Measurements from ENCODE around the gene MAPK7.

DNA sequence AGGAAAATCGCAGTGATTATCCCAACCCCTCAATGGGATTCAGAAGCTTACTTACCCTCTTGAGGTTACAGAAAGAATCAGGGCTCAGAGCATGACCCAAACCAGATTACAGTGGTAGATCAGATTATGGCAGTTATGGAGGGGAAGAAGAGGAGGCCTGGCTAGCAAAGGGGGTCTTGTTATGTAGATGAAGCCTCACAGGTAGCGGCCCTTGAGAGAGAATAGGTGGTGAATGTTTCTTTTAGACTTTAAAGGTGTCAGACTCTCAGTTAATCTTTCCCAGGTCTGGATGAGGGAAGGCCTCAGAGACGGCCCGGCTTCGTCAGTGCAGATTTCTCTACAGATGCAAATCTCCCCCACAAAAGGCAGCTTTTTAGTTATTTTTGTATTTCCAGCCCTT, 48.3 kb downstream of the MAPK7 start:
- TF ChIP-seq, protein P1, sequence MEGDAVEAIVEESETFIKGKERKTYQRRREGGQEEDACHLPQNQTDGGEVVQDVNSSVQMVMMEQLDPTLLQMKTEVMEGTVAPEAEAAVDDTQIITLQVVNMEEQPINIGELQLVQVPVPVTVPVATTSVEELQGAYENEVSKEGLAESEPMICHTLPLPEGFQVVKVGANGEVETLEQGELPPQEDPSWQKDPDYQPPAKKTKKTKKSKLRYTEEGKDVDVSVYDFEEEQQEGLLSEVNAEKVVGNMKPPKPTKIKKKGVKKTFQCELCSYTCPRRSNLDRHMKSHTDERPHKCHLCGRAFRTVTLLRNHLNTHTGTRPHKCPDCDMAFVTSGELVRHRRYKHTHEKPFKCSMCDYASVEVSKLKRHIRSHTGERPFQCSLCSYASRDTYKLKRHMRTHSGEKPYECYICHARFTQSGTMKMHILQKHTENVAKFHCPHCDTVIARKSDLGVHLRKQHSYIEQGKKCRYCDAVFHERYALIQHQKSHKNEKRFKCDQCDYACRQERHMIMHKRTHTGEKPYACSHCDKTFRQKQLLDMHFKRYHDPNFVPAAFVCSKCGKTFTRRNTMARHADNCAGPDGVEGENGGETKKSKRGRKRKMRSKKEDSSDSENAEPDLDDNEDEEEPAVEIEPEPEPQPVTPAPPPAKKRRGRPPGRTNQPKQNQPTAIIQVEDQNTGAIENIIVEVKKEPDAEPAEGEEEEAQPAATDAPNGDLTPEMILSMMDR (conservative IDR thresholded peaks at IDR 0.05): no peak
- TF ChIP-seq EZH2 (IDR thresholded peaks at IDR 0.05; ENCODE audit: low read depth): no peak
